Brain microvascular endothelial cell (primary cell): ENCODE measurements around the gene CRPPA.
"Not testable (repeated sequence)": the region's sequence is repeated elsewhere in the genome, so short reads cannot be mapped to it uniquely, and the experiment has no call there.

Experiments used
- DNase-seq: peaks from one replicate; pipeline ENCODE4 v3.0.0-alpha.2; 2020
- H3K27ac ChIP-seq: fragments of 250-450 bp; sonication (Bioruptor Pico); 2 replicates; pipeline ENCODE4 v1.5.1; 2020; ENCODE audit warnings: mild to moderate bottlenecking, moderate library complexity
- H3K27me3 ChIP-seq: fragments of 250-450 bp; sonication (Bioruptor Pico); replicated peaks from 2 replicates; pipeline ENCODE4 v1.5.1; 2020; ENCODE audit warnings: mild to moderate bottlenecking
- H3K36me3 ChIP-seq: fragments of 250-450 bp; sonication (Bioruptor Pico); replicated peaks from 2 replicates; pipeline ENCODE4 v1.5.1; 2020; ENCODE audit warnings: mild to moderate bottlenecking
- H3K4me3 ChIP-seq: 2 replicates; pipeline ENCODE4 v1.5.1; 2011; ENCODE audit warnings: low read depth, mild to moderate bottlenecking, control low read depth, low read length, moderate library complexity
- CTCF ChIP-seq: IDR thresholded peaks from 2 replicates; pipeline ENCODE4 v1.5.1; 2011; ENCODE audit warnings: low read depth, mild to moderate bottlenecking, moderate library complexity, low read length, control low read depth, inconsistent platforms; ENCODE audit errors: missing control alignments
- in situ Hi-C: cut with HindIII; loops from 2 replicates; pipeline ENCODE4 v1.10.0; 2017; ENCODE audit warnings: low sequenced_read_pairs, low pct_ligation_motif_present

CRPPA gene

GRCh38 chr7:16460789-16461493 is 39.6 kb upstream of the CRPPA start:
- in situ Hi-C loops: no loop called here

GRCh38 chr7:16456303-16456702 is 35.0 kb upstream of the CRPPA start:
- H3K36me3 ChIP-seq, DNase-seq, H3K27me3 ChIP-seq, in situ Hi-C loops, H3K4me3 ChIP-seq, H3K27ac ChIP-seq: not testable (repeated sequence)

More at GRCh38 chr7:16460789-16461493, 39.6 kb upstream of the CRPPA start:
- no peak for TF ChIP-seq CTCF
- no peaks in the 10 kb centered on the region for H3K27me3 ChIP-seq
- no peak overlapping the region for H3K27ac ChIP-seq
- no peak for DNase-seq
- no peaks in the 10 kb centered on the region for H3K36me3 ChIP-seq
- H3K4me3 ChIP-seq: no peak overlapping the region

- Histone ChIP-seq H3K27ac (no peak overlapping the region), H3K4me3 (no peak overlapping the region), H3K36me3 (no peaks in the 10 kb centered on the region), H3K27me3 (no peaks in the 10 kb centered on the region)
- DNase-seq: no peak
- in situ Hi-C loops: no loop called here
- no peak for TF ChIP-seq CTCF
Observed at GRCh38 chr7:16455591-16455990, 34.3 kb upstream of the CRPPA start.

GRCh38 chr7:16450366-16450765 is 29.0 kb upstream of the CRPPA start:
- Histone ChIP-seq H3K27ac (no peak overlapping the region), H3K4me3 (no peak overlapping the region), H3K36me3 (no peaks in the 10 kb centered on the region), H3K27me3 (no peaks in the 10 kb centered on the region)
- in situ Hi-C loops: no loop called here
- TF ChIP-seq CTCF: no peak
- no peak for DNase-seq

GRCh38 chr7:16447876-16448275 is 26.5 kb upstream of the CRPPA start:
- H3K27me3 ChIP-seq: no peaks in the 10 kb centered on the region
- TF ChIP-seq CTCF: no peak
- H3K27ac ChIP-seq: no peak overlapping the region
- no peaks in the 10 kb centered on the region for H3K36me3 ChIP-seq
- in situ Hi-C loops: no loop called here
- DNase-seq: no peak
- no peak overlapping the region for H3K4me3 ChIP-seq

- in situ Hi-C loops: no loop called here
- Histone ChIP-seq H3K36me3 (no peaks in the 10 kb centered on the region), H3K27me3 (no peaks in the 10 kb centered on the region), H3K4me3 (no peak overlapping the region), H3K27ac (no peak overlapping the region)
- TF ChIP-seq CTCF: no peak
- DNase-seq: no peak
Observed at GRCh38 chr7:16446508-16446907, 25.2 kb upstream of the CRPPA start.

GRCh38 chr7:16443871-16444270 is 22.5 kb upstream of the CRPPA start:
- H3K27ac ChIP-seq, H3K36me3 ChIP-seq, DNase-seq, in situ Hi-C loops, H3K4me3 ChIP-seq, H3K27me3 ChIP-seq: not testable (repeated sequence)
